ENCODE data around the gene UBQLN4. TPM values are rescaled to one million over a fixed set of nuclear protein-coding genes. Genes with fewer than 3 reads are reported as not detected.

UBQLN4 gene
- total RNA-seq, 2 donors from 2014 or later = 23.2 to 43.4 TPM

DNA sequence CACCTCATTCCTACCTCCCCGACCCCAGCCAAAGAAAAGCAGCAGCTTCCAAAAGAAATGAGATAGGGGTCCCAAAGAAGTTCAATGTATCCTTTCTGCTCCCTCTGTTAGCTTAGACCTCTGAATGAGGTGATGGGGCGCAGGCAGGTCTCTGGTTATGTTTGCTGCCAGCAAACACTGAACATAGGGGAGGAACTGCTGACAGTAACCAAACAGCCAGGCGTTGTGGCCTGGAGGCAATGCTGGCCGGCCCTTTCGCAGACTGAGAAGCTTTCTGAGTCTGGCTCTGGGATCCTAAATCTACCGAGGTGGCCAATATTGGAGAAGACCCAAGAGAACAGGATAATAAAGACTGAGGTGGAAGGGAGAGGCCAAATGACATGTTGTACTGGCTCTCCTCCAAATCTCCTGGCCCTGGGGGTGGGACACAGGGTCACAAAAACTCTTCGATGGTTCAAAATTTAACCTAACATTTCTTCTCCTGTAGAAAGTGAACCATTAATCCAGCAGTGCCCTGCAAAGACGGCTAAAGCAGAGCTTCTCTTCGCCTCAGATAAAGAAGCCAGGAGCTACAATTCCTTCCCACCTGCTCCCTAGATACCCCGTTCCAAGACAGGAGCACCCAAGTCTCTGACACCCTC lies 52.5 kb downstream of the UBQLN4 start:
- Histone ChIP-seq H3K4me1 (peaks cover 3% of the 10 kb centered on the region), H3K9me3 (no peaks in the 10 kb centered on the region), H3K4me3 (peak overlapping the region; percentile 39), H3K36me3 (no peaks in the 10 kb centered on the region), H3K27me3 (no peaks in the 10 kb centered on the region), H3K27ac (peak overlapping the region; percentile 81), H3K9ac (ENCODE audit: low read depth in 2 of 2, low read length in 2 of 2) (peak overlapping the region; percentile 47 to 73)
- DNase-seq = peak; percentile 40
- intact Hi-C loops (cut with DNase I) = no loop called here
- TF ChIP-seq CTCF (IDR thresholded peaks at IDR 0.05) = no peak

DNA sequence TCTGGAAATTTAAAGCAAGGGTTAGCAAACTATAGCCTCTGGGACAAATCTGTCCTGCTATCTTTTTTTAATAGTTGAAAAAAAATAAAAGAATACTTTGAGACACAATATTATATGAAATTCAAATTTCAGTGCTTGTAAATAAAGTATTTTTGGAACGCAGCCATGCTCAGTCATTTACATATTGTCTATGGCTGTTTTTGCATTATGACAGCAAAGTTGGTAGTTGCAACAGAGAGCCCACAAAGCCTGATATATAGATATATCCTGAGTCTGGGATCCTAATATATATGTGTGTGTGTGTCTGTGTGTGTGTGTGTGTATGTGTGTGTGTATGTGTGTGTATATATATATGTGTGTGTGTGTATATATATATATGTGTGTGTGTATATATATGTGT lies 53.6 kb downstream of the UBQLN4 start:
- no peak for DNase-seq
- intact Hi-C loops (cut with DNase I) = no loop called here
- Histone ChIP-seq H3K4me1 (peaks cover 3% of the 10 kb centered on the region), H3K27me3 (no peaks in the 10 kb centered on the region), H3K4me3 (no peak overlapping the region), H3K36me3 (no peaks in the 10 kb centered on the region), H3K9ac (ENCODE audit: low read depth in 2 of 2, low read length in 2 of 2) (no peak overlapping the region), H3K27ac (no peak overlapping the region), H3K9me3 (no peaks in the 10 kb centered on the region)
- TF ChIP-seq CTCF (IDR thresholded peaks at IDR 0.05) = no peak

- no peak for TF ChIP-seq CTCF (IDR thresholded peaks at IDR 0.05)
- intact Hi-C loops (cut with DNase I) = no loop called here
- DNase-seq = no peak
- no peaks in the 10 kb centered on the region for H3K4me1 ChIP-seq
- H3K36me3 ChIP-seq = no peaks in the 10 kb centered on the region
- H3K27me3 ChIP-seq = no peaks in the 10 kb centered on the region
- no peak overlapping the region for H3K4me3 ChIP-seq
- H3K27ac ChIP-seq = no peak overlapping the region
- no peak overlapping the region for H3K9ac ChIP-seq (ENCODE audit: low read depth in 2 of 2, low read length in 2 of 2)
- H3K9me3 ChIP-seq = no peaks in the 10 kb centered on the region
Observed at GRCh38 chr1:155996166-155996565, 57.4 kb downstream of the UBQLN4 start.

GRCh38 chr1:155993595-155993994 lies 60.0 kb downstream of the UBQLN4 start:
- intact Hi-C loops (cut with DNase I) = no loop called here
- Histone ChIP-seq H3K27ac (no peak overlapping the region), H3K27me3 (no peaks in the 10 kb centered on the region), H3K9ac (ENCODE audit: low read depth in 2 of 2, low read length in 2 of 2) (no peak overlapping the region), H3K9me3 (no peaks in the 10 kb centered on the region), H3K4me1 (peaks cover 3% of the 10 kb centered on the region), H3K4me3 (no peak overlapping the region), H3K36me3 (no peaks in the 10 kb centered on the region)
- no peak for DNase-seq
- no peak for TF ChIP-seq CTCF (IDR thresholded peaks at IDR 0.05)

DNA sequence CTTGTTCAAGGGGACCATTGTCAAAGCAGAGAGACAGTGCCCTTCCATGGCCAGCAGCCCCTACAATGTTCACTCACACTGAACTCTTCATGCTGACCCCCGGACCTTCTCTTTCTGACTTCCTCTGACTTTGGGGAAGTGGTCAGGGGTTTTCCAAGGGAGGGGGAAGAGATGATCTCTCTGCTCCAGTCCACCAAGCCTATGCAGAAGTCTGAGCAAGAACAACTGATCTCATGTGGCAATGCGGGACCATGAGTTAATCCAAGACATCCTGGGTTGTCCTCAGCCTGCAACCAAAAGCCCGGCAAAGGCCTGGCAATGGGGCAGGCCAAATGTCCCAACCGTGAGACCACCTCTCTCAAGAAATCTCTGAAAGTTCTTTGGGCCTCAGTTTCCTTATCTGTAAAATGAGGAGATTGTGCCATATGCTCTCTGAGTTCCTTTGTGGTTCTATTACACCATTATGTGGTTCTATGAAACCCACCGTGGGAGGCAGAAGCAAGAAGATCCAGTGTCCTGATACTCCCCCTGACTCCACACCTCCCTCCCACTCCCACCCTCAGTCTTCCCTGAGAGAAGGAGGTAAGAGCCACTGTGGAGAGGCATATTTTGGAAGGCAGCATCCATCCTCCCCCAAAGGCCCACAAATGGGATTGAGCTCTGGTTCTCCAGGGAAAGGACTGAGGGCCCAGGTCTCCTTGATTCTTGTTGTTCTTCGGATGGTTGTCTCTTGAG lies 63.4 kb downstream of the UBQLN4 start:
- no peak overlapping the region for H3K4me3 ChIP-seq
- peak overlapping the region; percentile 13 for H3K27ac ChIP-seq
- H3K9me3 ChIP-seq = no peaks in the 10 kb centered on the region
- intact Hi-C loops (cut with DNase I) = loop anchor here (2.0 kb wide), 1 partner anchor 53 kb away; no protein-coding TSS in a partner anchor
- H3K4me1 ChIP-seq = peaks cover 3% of the 10 kb centered on the region
- no peaks in the 10 kb centered on the region for H3K27me3 ChIP-seq
- H3K9ac ChIP-seq (ENCODE audit: low read depth in 2 of 2, low read length in 2 of 2) = peak overlapping the region in 1 of 2 donors; percentile 51
- H3K36me3 ChIP-seq = no peaks in the 10 kb centered on the region
- DNase-seq = no peak
- no peak for TF ChIP-seq CTCF (IDR thresholded peaks at IDR 0.05)

Measured in colonic mucosa (tissue), 4 donors.